ENCODE data around the gene SIN3A. TPM values are rescaled to one million over a fixed set of nuclear protein-coding genes. Genes with fewer than 3 reads are reported as not detected.
"Not testable (repeated sequence)": the region's sequence is repeated elsewhere in the genome, so short reads cannot be mapped to it uniquely, and the experiment has no call there.

SIN3A gene
- total RNA-seq, 1 donor from 2014 or later = 51.6 TPM

DNA sequence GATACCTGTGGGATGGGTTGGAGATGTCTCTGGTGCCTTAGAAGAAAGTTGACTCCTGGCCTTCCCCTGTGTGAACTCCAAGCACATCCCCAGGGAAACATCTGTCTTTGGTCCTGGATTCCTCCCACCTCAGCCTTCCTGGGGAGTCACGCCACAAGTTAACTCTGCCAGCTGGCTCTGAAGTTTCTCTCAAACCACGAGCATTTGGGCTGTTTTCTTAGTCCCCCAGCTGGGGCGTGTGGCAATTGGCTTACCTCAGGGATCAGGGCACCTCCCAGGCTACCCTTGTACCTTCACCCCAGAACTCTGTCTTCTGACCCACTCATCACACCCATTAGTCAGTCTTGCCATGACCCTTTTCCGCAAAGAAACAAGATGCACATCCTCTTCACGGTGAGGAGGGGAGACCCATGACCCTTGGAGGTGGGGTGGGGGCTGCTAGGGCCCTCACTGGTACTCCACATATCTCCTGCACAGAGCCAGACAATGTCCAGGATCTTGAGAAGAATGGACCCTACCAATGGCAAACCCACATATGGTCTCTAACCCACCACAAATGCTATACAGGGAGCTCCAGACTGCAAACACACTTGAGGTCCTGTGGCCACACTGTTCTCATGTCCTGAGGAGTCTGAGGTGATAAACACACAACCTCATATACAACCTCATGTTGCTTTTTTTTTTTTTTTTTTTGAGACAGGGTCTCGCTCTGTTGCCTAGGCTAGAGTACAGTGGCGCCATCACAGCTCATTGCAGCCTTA, 100.7 kb downstream of the SIN3A start:
- DNase-seq = no peak
- no peak overlapping the region for H3K27ac ChIP-seq
- H3K4me3 ChIP-seq = no peak overlapping the region
- no peaks in the 10 kb centered on the region for H3K27me3 ChIP-seq (ENCODE audit: low read depth)
- H3K36me3 ChIP-seq = peaks cover 16% of the 10 kb centered on the region
- intact Hi-C loops (cut with DNase I) = no loop called here
- ATAC-seq = no peak
- H3K9me3 ChIP-seq = no peaks in the 10 kb centered on the region
- H3K4me1 ChIP-seq = peaks cover 21% of the 10 kb centered on the region
- TF ChIP-seq, protein P1, sequence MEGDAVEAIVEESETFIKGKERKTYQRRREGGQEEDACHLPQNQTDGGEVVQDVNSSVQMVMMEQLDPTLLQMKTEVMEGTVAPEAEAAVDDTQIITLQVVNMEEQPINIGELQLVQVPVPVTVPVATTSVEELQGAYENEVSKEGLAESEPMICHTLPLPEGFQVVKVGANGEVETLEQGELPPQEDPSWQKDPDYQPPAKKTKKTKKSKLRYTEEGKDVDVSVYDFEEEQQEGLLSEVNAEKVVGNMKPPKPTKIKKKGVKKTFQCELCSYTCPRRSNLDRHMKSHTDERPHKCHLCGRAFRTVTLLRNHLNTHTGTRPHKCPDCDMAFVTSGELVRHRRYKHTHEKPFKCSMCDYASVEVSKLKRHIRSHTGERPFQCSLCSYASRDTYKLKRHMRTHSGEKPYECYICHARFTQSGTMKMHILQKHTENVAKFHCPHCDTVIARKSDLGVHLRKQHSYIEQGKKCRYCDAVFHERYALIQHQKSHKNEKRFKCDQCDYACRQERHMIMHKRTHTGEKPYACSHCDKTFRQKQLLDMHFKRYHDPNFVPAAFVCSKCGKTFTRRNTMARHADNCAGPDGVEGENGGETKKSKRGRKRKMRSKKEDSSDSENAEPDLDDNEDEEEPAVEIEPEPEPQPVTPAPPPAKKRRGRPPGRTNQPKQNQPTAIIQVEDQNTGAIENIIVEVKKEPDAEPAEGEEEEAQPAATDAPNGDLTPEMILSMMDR (IDR thresholded peaks at IDR 0.05) = no peak

DNA sequence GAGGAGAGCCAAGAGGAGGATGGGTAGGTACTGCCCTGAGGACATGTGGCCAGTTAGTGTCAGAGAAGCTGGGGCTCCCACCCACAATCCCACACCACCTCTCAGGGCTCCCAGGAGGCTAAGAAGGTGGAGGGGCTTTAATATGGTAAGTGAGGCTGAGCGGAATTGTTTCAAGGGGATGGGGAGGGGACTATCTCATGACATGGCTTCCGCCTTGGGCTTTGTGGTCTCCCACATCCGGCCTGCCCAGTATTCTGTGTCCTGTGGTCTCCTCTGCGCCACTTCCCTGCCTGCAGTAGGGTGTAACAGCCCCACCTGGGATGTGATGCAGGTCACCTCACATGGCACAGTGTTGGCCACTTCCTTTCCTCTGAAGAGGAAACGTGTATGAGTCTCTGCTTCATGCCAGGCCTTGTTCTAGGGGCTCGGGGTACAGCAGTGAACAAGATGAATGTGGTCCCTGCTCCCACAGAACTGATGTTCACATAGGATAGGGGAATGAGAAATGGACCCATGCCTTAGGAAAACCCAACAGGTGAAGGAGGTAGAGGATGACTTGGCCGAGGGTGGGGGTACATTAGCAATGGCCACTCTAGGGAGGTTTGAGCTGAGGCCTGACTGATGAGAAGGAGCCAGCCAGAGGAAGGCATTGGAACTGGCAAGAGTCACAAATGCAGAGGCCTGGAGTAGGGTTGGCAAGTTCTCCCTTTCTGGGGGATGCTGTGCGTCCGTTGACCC, 101.5 kb downstream of the SIN3A start:
- H3K27me3 ChIP-seq (ENCODE audit: low read depth) = no peaks in the 10 kb centered on the region
- peak in 1 of 2 donors; percentile 27 for ATAC-seq

DNA sequence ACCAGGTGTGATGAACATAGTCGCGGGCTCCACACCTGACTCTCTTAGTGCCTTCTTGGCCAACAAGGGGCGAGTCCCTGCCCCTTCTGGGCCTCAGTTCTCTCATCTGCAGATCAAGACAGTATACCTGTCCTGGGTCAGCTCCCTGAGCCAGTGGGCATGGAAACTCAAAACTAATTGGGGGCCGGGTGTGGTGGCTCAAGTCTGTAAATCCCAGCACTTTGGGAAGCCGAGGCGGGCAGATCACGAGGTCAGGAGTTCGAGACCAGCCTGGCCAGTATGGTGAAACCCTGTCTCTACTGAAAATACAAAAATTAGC, 102.2 kb downstream of the SIN3A start:
- Histone ChIP-seq H3K4me1 (peaks cover 21% of the 10 kb centered on the region), H3K4me3 (peak overlapping the region; percentile 90)
- ATAC-seq; H3K27me3 ChIP-seq (ENCODE audit: low read depth); H3K36me3 ChIP-seq; H3K27ac ChIP-seq; H3K9me3 ChIP-seq; DNase-seq; intact Hi-C loops (cut with DNase I): not testable (repeated sequence)

More for the DNA sequence above, 101.5 kb downstream of the SIN3A start:
- TF ChIP-seq, protein P1 (IDR thresholded peaks at IDR 0.05) = no peak
- H3K4me1 ChIP-seq = peaks cover 21% of the 10 kb centered on the region
- H3K9me3 ChIP-seq = no peaks in the 10 kb centered on the region
- H3K36me3 ChIP-seq = peaks cover 8% of the 10 kb centered on the region
- intact Hi-C loops (cut with DNase I) = no loop called here
- H3K4me3 ChIP-seq = no peak overlapping the region
- no peak overlapping the region for H3K27ac ChIP-seq
- peak; percentile 64 for DNase-seq

DNA sequence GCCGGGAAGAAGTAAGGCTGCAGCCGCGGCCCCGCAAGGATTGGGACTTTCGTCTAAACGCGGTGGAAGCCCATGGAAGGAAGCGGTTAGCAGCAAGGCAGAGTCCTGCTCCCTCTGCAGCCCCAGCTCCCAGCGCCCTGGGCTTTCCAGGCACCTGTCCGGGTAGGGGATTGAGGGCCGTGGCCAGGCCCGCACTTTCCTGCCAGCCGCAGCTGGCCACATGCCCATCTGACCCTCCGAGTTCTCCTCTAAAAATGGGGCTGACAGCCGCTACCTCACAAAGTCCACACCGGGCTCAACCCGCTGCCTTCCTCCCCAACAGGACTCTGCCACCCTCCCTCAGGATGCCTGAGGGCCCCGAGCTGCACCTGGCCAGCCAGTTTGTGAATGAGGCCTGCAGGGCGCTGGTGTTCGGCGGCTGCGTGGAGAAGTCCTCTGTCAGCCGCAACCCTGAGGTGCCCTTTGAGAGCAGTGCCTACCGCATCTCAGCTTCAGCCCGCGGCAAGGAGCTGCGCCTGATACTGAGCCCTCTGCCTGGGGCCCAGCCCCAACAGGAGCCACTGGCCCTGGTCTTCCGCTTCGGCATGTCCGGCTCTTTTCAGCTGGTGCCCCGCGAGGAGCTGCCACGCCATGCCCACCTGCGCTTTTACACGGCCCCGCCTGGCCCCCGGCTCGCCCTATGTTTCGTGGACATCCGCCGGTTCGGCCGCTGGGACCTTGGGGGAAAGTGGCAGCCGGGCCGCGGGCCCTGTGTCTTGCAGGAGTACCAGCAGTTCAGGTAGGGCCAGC, 102.7 kb downstream of the SIN3A start:
- Histone ChIP-seq H3K9me3 (no peaks in the 10 kb centered on the region), H3K27ac (peak overlapping the region; percentile 81), H3K4me1 (peaks cover 26% of the 10 kb centered on the region), H3K4me3 (peak overlapping the region; percentile 90), H3K36me3 (no peaks in the 10 kb centered on the region), H3K27me3 (ENCODE audit: low read depth) (no peaks in the 10 kb centered on the region)
- DNase-seq (peak; percentile 50), ATAC-seq (peak; percentile 7 to 18)
- TF ChIP-seq, protein P1 (IDR thresholded peaks at IDR 0.05) = no peak
- intact Hi-C loops (cut with DNase I) = no loop called here

DNA sequence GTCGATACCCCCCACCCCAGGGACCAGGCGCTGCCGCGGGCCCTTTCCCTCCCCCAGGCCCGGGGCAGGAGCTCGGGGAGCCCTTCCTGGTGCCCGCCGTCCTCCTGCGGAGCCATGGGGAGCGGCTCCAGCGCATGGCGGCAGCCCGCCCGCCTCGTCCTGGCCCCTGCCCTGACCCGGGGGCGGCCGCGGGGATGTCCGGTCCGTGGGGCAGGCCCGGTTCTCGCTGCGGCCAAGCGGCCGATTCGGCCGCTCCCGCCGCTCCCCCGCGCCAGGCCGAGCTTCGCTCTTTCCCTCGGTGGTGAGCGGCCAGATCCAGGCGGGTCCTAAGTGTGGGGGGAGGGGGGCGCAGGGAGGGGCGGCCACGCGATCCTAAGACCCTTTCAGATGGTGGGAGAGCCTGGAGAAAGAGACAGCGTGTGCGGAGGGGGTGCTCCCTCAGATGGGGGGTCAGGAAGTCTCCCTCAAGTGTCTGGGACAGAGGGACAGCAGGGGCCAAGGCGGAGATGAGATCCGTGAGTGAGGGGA, 103.4 kb downstream of the SIN3A start:
- intact Hi-C loops (cut with DNase I) = no loop called here
- ATAC-seq (peak; percentile 55 to 67), DNase-seq (peak; percentile 51)
- TF ChIP-seq, protein P1 (IDR thresholded peaks at IDR 0.05) = no peak
- H3K4me1 ChIP-seq = peaks cover 28% of the 10 kb centered on the region
- H3K9me3 ChIP-seq = no peaks in the 10 kb centered on the region
- H3K27ac ChIP-seq = peak overlapping the region; percentile 81
- H3K4me3 ChIP-seq = peak overlapping the region; percentile 90
- no peaks in the 10 kb centered on the region for H3K27me3 ChIP-seq (ENCODE audit: low read depth)
- H3K36me3 ChIP-seq = no peaks in the 10 kb centered on the region

All from lower lobe of right lung (tissue), 2 donors.